Panc1 (cell line): Measurements from ENCODE around the gene ENTHD1. TPM values are rescaled to one million over a fixed set of nuclear protein-coding genes. Genes with fewer than 3 reads are reported as not detected.

Source experiments
- ATAC-seq: fragments of 200-7000 bp; cut with Tn5 transposase; 2 replicates; pipeline ENCODE4 v1.9.1; 2020; ENCODE audit warnings: mild to moderate bottlenecking, moderate library complexity
- BruUV-seq: library from RNA; stranded (reverse); fragments of 400-500 nt; replicated peaks from 2 replicates; lab custom pipeline; 2021; lab: Mats Ljungman, UMichigan
- CTCF ChIA-PET: fragments of 300-600 bp; sonication (Branson Sonifier 250); formaldehyde crosslinking; loops from one replicate; lab custom pipeline; 2022; ENCODE audit warnings: antibody characterized with exemption; lab: Charles Lee
- POLR2A ChIA-PET: fragments of 300-600 bp; sonication (Branson Sonifier 250); formaldehyde crosslinking; loops from one replicate; lab custom pipeline; 2022; ENCODE audit warnings: antibody characterized with exemption; lab: Charles Lee
- DNase-seq: peaks from one replicate; pipeline ENCODE4 v3.0.0-alpha.2; 2010; ENCODE audit warnings: low read depth, low spot score
- H3K27ac ChIP-seq: 2 replicates; pipeline ENCODE4 v1.5.1; 2011; ENCODE audit warnings: mild to moderate bottlenecking, low read length, inconsistent platforms
- H3K27me3 ChIP-seq: fragments of 200-500 bp; sonication (Bioruptor generic); 2 replicates; pipeline ENCODE4 v1.6.0; 2014; ENCODE audit warnings: low read length, inconsistent platforms; ENCODE audit not compliant: control insufficient read depth, insufficient read depth
- H3K36me3 ChIP-seq: fragments of 200-500 bp; sonication (Bioruptor generic); 2 replicates; pipeline ENCODE4 v1.5.1; 2014; ENCODE audit warnings: inconsistent platforms, mild to moderate bottlenecking, low read length, moderate library complexity; ENCODE audit not compliant: control insufficient read depth, insufficient read depth
- H3K4me1 ChIP-seq: 2 replicates; pipeline ENCODE4 v1.5.1; 2011; ENCODE audit warnings: inconsistent platforms, mild to moderate bottlenecking, low read length, moderate library complexity; ENCODE audit not compliant: control insufficient read depth, insufficient read depth
- H3K4me3 ChIP-seq, 2 experiments: 2 replicates each; pipeline ENCODE4 v1.5.1; 2011 to 2012; ENCODE audit warnings: low read depth in 2 of 2, low read length in 2 of 2, mild to moderate bottlenecking in 2 of 2, inconsistent platforms in 1 of 2, moderate library complexity in 1 of 2
- H3K9me3 ChIP-seq: fragments of 200-500 bp; sonication (Bioruptor generic); 2 replicates; pipeline ENCODE4 v1.5.1; 2014; ENCODE audit warnings: low read depth, mild to moderate bottlenecking, inconsistent platforms, low read length, moderate library complexity; ENCODE audit not compliant: control insufficient read depth, insufficient read depth
- POLR2AphosphoS5 ChIP-seq: IDR thresholded peaks from 2 replicates; pipeline ENCODE4 v1.6.1; 2012; ENCODE audit warnings: mild to moderate bottlenecking, low read depth, low read length, moderate library complexity
- SIN3A ChIP-seq: IDR thresholded peaks from 2 replicates; pipeline ENCODE4 v1.6.1; 2012; ENCODE audit warnings: low read depth, mild to moderate bottlenecking, low read length, moderate library complexity, borderline replicate concordance; ENCODE audit not compliant: insufficient read depth
- TCF7L2 ChIP-seq: IDR thresholded peaks from 2 replicates; pipeline ENCODE4 v1.6.1; 2011; ENCODE audit warnings: mild to moderate bottlenecking, low read depth, low read length, inconsistent platforms
- in situ Hi-C: cut with HindIII; loops from 2 replicates; pipeline ENCODE4 v1.10.0; 2016; ENCODE audit warnings: low sequenced_read_pairs, low pct_unique_long_range_greater_than_20kb
- intact Hi-C: fragments of 100-400 bp; cut with micrococcal nuclease; formaldehyde crosslinking; loops from one replicate; pipeline ENCODE4 v1.10.0; 2022; ENCODE audit not compliant: unreplicated experiment
- total RNA-seq: library from RNA; stranded (reverse); gene quantifications from one replicate; pipeline ENCODE4 v1.2.1, GENCODE V29; 2021; ENCODE audit not compliant: unreplicated experiment
- TF ChIP-seq, protein P1 (sequence below): fragments of 450-650 bp; IDR thresholded peaks from 2 replicates; pipeline ENCODE4 v1.5.1; 2017; ENCODE audit warnings: mild to moderate bottlenecking
- TF ChIP-seq, protein P2 (sequence below), 2 experiments: IDR thresholded peaks; 2 replicates each; pipeline ENCODE4 v1.6.1; 2011 to 2012; ENCODE audit warnings: low read depth in 2 of 2, control low read depth in 1 of 2, low read length in 1 of 2, mild to moderate bottlenecking in 1 of 2, moderate library complexity in 1 of 2; ENCODE audit not compliant: insufficient read depth in 1 of 2

ENTHD1 gene
- total RNA-seq, 1 experiment from 2014 or later = not detected

DNA sequence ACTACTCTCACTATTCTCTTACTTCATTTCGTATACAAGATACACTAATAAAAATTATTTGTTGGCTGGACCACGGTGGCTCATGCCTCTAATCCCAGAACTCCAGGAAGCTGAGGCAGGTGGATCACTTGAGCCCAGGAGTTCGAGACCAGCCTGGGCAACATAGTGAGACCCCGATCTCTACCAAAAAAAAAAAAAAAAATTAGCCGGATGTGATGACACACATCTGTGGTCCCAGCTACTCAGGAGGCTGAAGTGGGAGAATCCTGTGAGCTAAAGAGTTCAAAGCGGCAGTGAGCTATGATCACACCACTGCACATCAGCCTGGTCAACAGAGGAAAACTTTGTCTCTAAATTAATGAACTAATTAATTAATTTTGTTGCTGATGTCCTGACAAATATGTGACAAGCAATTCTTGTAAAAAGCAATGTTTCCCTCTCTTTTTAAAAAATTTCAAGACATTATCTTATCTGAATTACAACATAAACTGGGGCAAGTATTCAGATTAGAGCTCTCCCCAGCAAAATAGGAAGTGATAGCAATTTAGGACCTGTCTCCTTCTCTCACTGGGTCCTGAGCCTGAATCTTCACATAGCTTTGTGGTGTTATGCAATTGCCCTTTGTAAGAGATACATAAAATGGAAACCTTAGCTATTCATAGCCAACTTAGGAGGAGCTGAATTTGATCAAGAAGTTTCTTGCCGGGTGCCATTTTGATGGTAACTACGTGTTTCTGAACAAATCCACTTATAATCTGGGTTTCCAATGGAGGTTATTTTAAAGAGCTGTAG, 49.1 kb upstream of the ENTHD1 start:
- no peaks in the 10 kb centered on the region for H3K9me3 ChIP-seq
- H3K4me3 ChIP-seq = no peak overlapping the region
- H3K4me1 ChIP-seq = no peaks in the 10 kb centered on the region
- ATAC-seq (no peak), DNase-seq (no peak)
- TF ChIP-seq, protein P1, sequence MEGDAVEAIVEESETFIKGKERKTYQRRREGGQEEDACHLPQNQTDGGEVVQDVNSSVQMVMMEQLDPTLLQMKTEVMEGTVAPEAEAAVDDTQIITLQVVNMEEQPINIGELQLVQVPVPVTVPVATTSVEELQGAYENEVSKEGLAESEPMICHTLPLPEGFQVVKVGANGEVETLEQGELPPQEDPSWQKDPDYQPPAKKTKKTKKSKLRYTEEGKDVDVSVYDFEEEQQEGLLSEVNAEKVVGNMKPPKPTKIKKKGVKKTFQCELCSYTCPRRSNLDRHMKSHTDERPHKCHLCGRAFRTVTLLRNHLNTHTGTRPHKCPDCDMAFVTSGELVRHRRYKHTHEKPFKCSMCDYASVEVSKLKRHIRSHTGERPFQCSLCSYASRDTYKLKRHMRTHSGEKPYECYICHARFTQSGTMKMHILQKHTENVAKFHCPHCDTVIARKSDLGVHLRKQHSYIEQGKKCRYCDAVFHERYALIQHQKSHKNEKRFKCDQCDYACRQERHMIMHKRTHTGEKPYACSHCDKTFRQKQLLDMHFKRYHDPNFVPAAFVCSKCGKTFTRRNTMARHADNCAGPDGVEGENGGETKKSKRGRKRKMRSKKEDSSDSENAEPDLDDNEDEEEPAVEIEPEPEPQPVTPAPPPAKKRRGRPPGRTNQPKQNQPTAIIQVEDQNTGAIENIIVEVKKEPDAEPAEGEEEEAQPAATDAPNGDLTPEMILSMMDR = no peak
- TF ChIP-seq TCF7L2 = no peak
- TF ChIP-seq, protein P2, sequence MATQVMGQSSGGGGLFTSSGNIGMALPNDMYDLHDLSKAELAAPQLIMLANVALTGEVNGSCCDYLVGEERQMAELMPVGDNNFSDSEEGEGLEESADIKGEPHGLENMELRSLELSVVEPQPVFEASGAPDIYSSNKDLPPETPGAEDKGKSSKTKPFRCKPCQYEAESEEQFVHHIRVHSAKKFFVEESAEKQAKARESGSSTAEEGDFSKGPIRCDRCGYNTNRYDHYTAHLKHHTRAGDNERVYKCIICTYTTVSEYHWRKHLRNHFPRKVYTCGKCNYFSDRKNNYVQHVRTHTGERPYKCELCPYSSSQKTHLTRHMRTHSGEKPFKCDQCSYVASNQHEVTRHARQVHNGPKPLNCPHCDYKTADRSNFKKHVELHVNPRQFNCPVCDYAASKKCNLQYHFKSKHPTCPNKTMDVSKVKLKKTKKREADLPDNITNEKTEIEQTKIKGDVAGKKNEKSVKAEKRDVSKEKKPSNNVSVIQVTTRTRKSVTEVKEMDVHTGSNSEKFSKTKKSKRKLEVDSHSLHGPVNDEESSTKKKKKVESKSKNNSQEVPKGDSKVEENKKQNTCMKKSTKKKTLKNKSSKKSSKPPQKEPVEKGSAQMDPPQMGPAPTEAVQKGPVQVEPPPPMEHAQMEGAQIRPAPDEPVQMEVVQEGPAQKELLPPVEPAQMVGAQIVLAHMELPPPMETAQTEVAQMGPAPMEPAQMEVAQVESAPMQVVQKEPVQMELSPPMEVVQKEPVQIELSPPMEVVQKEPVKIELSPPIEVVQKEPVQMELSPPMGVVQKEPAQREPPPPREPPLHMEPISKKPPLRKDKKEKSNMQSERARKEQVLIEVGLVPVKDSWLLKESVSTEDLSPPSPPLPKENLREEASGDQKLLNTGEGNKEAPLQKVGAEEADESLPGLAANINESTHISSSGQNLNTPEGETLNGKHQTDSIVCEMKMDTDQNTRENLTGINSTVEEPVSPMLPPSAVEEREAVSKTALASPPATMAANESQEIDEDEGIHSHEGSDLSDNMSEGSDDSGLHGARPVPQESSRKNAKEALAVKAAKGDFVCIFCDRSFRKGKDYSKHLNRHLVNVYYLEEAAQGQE (IDR thresholded peaks at IDR 0.05; ENCODE audit: insufficient read depth in 1 of 2, low read depth in 2 of 2, low read length in 1 of 2) = no peak
- TF ChIP-seq POLR2AphosphoS5 = no peak
- no peak for TF ChIP-seq SIN3A
- ChIA-PET CTCF (interaction anchor here (0.7 kb wide), 1 partner anchor 266 kb away, joined by 3 read pairs; no protein-coding TSS in a partner anchor), POLR2A (interaction anchor here (0.6 kb wide), 1 partner anchor 809 kb away, joined by 7 read pairs; no protein-coding TSS in a partner anchor)
- in situ Hi-C loops (no loop called here), intact Hi-C loops (no loop called here)
- no peaks in the 10 kb centered on the region for H3K36me3 ChIP-seq
- no peaks in the 10 kb centered on the region for H3K27me3 ChIP-seq
- no TSS peak for BruUV-seq
- no peak overlapping the region for H3K27ac ChIP-seq

DNA sequence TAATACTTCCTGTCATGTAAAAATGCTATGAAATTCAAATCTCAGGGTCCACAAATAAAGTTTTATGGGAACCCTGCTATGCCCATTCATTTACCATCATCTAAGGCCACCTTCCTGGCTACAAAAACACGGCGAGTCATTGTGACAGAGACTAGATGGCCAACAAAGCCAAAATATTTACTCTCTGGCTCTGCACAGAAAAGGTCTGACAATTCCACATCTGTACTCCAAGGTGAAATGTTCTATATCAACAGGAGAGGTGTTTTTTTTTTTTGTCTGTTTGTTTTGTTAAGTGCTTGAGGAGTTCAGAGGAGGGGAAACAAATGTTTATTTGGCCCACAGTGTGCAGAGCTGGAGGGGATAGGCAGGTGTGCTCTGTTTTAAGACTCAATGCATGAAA, 48.0 kb upstream of the ENTHD1 start:
- Histone ChIP-seq H3K9me3 (no peaks in the 10 kb centered on the region), H3K27me3 (no peaks in the 10 kb centered on the region), H3K4me1 (no peaks in the 10 kb centered on the region), H3K36me3 (no peaks in the 10 kb centered on the region), H3K4me3 (no peak overlapping the region), H3K27ac (no peak overlapping the region)
- TF ChIP-seq, protein P2 (IDR thresholded peaks at IDR 0.05; ENCODE audit: insufficient read depth in 1 of 2, low read depth in 2 of 2, low read length in 1 of 2) = no peak
- TF ChIP-seq SIN3A (no peak), TCF7L2 (no peak), POLR2AphosphoS5 (no peak)
- TF ChIP-seq, protein P1 = no peak
- DNase-seq = no peak
- no TSS peak for BruUV-seq
- ATAC-seq = no peak
- POLR2A ChIA-PET = no interaction called here
- intact Hi-C loops (no loop called here), in situ Hi-C loops (no loop called here)
- CTCF ChIA-PET = no interaction called here
